WERI-Rb-1 (cell line): Measurements from ENCODE around the gene CPEB3.

Experiments used
- DNase-seq: peaks from one replicate; pipeline ENCODE4 v3.0.0-alpha.2; 2020
- H3K27ac ChIP-seq: fragments of 250-450 bp; sonication (Bioruptor Pico); 2 replicates; pipeline ENCODE4 v1.5.1; 2020; ENCODE audit warnings: mild to moderate bottlenecking, moderate library complexity
- H3K27me3 ChIP-seq: fragments of 250-450 bp; sonication (Bioruptor Pico); 2 replicates; pipeline ENCODE4 v1.5.1; 2021; ENCODE audit warnings: mild to moderate bottlenecking, low read depth, moderate library complexity; ENCODE audit not compliant: insufficient read depth, severe bottlenecking
- H3K36me3 ChIP-seq: fragments of 250-450 bp; sonication (Bioruptor Pico); 2 replicates; pipeline ENCODE4 v1.5.1; 2020; ENCODE audit warnings: mild to moderate bottlenecking, moderate library complexity
- H3K4me3 ChIP-seq: 2 replicates; pipeline ENCODE4 v1.5.1; 2011; ENCODE audit warnings: low read depth, mild to moderate bottlenecking, control low read depth, low read length
- H3K9me3 ChIP-seq: fragments of 250-450 bp; sonication (Bioruptor Pico); 2 replicates; pipeline ENCODE4 v1.5.1; 2021; ENCODE audit warnings: mild to moderate bottlenecking, moderate library complexity; ENCODE audit not compliant: severe bottlenecking
- TF ChIP-seq, protein P1 (sequence below): IDR thresholded peaks from 2 replicates; pipeline ENCODE4 v1.5.1; 2011; ENCODE audit warnings: low read depth, mild to moderate bottlenecking, control low read depth, inconsistent platforms, low read length

CPEB3 gene

DNA sequence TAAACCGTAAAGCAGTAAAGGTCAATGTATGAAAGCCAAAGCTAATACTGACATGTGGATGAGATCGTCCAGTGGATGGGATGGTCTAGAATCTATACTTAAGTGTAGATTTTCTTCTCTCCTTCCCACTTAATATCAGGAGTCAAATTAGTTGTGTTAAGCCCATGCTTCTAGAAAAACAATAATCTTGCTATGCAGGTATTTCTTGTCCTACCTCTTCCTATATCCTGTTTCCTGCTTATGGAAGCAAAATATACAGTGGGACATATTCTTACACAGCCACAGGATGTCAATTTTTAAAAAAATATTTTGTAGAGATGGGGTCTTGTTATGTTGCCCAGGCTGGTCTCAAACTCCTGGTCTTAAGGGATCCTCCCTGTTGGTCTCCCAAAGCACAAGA, 27.5 kb downstream of the CPEB3 start:
- H3K27ac ChIP-seq, result no peak overlapping the region
- no peaks in the 10 kb centered on the region for H3K27me3 ChIP-seq
- DNase-seq, result no peak

DNA sequence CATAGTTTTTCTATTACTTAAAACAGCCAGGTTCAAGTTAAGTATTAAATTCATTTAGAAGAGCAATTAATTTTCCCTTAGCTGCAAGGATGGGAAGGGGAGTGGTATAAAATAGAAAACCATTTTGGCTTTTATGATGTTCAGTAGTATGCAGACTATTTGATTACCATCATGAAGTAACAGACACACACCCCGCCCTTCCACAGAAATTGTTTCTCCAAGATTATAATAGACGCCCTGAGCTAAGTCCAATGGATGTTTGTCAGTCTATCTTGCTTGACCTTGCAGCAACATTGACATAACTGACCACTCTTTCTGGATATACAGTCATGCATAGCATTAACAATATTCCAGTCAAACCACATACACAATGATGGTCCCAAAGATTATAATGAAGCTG, 42.3 kb downstream of the CPEB3 start:
- Histone ChIP-seq H3K27ac (no peak overlapping the region), H3K27me3 (no peaks in the 10 kb centered on the region), H3K9me3 (no peaks in the 10 kb centered on the region), H3K4me3 (no peak overlapping the region), H3K36me3 (no peaks in the 10 kb centered on the region)
- DNase-seq, result no peak
- TF ChIP-seq, protein P1, sequence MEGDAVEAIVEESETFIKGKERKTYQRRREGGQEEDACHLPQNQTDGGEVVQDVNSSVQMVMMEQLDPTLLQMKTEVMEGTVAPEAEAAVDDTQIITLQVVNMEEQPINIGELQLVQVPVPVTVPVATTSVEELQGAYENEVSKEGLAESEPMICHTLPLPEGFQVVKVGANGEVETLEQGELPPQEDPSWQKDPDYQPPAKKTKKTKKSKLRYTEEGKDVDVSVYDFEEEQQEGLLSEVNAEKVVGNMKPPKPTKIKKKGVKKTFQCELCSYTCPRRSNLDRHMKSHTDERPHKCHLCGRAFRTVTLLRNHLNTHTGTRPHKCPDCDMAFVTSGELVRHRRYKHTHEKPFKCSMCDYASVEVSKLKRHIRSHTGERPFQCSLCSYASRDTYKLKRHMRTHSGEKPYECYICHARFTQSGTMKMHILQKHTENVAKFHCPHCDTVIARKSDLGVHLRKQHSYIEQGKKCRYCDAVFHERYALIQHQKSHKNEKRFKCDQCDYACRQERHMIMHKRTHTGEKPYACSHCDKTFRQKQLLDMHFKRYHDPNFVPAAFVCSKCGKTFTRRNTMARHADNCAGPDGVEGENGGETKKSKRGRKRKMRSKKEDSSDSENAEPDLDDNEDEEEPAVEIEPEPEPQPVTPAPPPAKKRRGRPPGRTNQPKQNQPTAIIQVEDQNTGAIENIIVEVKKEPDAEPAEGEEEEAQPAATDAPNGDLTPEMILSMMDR, result no peak

More for the DNA sequence above, 27.5 kb downstream of the CPEB3 start:
- TF ChIP-seq, protein P1, result no peak
- Histone ChIP-seq H3K36me3 (no peaks in the 10 kb centered on the region), H3K4me3 (no peak overlapping the region), H3K9me3 (no peaks in the 10 kb centered on the region)

DNA sequence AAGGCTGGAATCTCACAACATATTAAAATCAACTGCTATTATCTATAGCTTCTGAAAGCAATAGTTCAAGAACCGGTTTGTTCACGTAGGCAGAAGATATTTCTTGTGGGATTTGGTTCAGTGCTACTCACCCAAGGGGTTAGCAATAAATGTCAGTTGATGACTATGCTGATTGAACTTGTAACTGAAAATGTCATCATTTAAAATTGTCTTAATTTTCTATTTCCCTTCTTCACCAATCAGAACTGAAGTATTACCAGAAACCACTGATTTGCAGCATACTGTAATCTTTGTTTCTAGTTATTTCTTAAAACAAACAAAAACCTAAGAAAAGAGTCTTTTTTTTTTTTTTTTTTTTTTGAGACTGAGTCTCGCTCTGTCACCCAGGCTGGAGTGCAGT, 46.1 kb downstream of the CPEB3 start:
- TF ChIP-seq, protein P1, result no peak
- Histone ChIP-seq H3K27ac (no peak overlapping the region), H3K9me3 (no peaks in the 10 kb centered on the region), H3K36me3 (no peaks in the 10 kb centered on the region), H3K27me3 (no peaks in the 10 kb centered on the region), H3K4me3 (no peak overlapping the region)
- no peak for DNase-seq

DNA sequence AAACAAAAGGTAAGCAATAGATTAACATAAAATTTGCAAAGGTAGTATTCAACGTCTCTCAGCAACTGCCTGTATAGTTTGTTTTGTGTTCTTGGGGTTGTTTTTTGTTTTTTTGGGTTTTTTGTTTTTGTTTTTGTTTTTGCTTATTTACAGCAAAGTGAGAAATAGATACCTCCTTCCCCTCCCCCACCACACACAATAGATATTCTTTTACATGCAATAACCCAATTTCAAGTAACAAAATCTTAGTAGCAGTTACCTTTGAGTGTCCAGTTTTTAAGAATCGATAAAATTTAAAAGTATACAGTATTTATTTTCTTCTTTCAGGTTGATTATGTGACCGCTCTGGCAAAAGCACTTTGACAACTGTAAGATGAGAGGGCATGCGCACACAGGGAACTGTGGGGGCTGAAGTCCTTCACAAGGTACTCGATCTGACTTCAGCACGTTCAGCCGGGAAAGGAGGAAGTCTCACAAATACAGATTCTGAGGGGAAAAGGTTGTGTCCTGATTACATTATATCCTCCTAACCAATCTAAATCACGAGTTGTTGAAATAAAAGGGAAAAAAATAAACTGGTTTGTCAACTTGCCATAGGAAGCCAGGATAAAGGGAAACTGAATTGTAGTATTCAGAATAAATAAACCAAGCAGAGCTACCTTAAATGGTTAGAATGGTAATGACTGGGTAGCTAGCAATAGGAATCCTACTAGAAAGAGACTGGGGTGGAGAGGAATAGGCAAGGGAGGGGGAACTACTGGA, 47.8 kb downstream of the CPEB3 start:
- Histone ChIP-seq H3K4me3 (peak overlapping the region; percentile 48), H3K36me3 (peaks cover 11% of the 10 kb centered on the region), H3K27me3 (no peaks in the 10 kb centered on the region), H3K9me3 (no peaks in the 10 kb centered on the region), H3K27ac (peak overlapping the region; percentile 8; the same call in 1 of the 2 replicates)
- peak; percentile 62 for DNase-seq
- TF ChIP-seq, protein P1, result no peak

DNA sequence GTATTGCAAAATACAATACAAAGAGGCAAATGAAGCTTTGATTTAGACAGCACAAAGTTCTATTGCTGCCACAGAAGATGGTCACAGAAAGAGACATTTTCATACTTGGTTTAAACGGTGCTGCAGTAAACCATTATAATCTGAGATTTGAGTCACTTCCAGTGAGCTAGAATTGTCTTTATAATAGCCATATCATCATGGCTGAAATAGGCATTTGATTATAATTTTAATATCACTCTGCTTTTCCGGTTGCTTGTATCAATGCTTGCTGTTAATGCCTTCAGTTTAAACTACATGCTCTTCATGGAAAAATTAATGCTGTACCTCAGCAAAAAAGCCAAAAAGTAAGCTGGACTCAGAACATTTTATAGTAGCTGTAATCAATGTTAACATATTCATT, 48.5 kb downstream of the CPEB3 start:
- Histone ChIP-seq H3K9me3 (no peaks in the 10 kb centered on the region), H3K27ac (no peak overlapping the region), H3K4me3 (no peak overlapping the region), H3K27me3 (no peaks in the 10 kb centered on the region), H3K36me3 (peaks cover 12% of the 10 kb centered on the region)
- TF ChIP-seq, protein P1, result no peak
- no peak for DNase-seq

DNA sequence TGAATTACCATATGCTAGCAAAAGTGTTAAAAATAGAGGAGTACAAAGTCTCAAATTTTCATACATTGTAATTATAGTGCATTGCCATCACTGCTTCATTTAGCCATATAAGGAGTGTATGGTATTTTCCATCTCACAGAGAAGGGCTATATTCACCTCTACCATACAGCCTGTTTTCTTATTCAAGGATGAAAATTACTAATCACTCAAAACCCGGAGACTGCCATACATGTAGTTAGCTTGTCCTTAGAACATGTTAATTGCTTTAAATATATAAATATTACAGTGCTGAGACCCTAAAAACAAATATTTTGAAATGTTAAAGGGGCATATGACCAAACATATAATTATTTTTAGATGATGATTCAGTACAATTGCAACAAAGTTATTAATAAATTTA, 49.4 kb downstream of the CPEB3 start:
- TF ChIP-seq, protein P1, result no peak
- no peaks in the 10 kb centered on the region for H3K27me3 ChIP-seq
- H3K27ac ChIP-seq, result peak overlapping the region; percentile 9
- no peaks in the 10 kb centered on the region for H3K9me3 ChIP-seq
- no peak for DNase-seq
- H3K36me3 ChIP-seq, result peaks cover 12% of the 10 kb centered on the region
- H3K4me3 ChIP-seq, result peak overlapping the region; percentile 50
